HEK293 (cell line): Measurements from ENCODE around the gene ETNK2.

ENCODE experiments used
- CTCF ChIA-PET: fragments of 350-600 bp; formaldehyde crosslinking; extraction: SDS; loops from one replicate; lab custom pipeline; 2021; ENCODE audit warnings: antibody characterized with exemption; lab: Yijun Ruan, JAX
- POLR2A ChIA-PET: fragments of 300-600 bp; formaldehyde crosslinking; extraction: SDS; loops from one replicate; lab custom pipeline; 2020; ENCODE audit warnings: antibody characterized with exemption, inconsistent platforms; lab: Yijun Ruan, JAX
- H3K27ac ChIP-seq: fragments of 200-500 bp; sonication (Bioruptor generic); 2 replicates; pipeline ENCODE4 v1.5.1; 2014; ENCODE audit warnings: low read depth, low read length, control low read depth, inconsistent platforms; ENCODE audit errors: extremely low read depth
- H3K36me3 ChIP-seq, 2 experiments: fragments of 200-500 bp in 1 of 2; sonication (Bioruptor generic) in 1 of 2; 1 replicate in 1 of 2; 2 replicates in 1 of 2; pipeline ENCODE4 v1.5.1; 2014 to 2017; ENCODE audit warnings: inconsistent platforms in 2 of 2, low read length in 2 of 2; ENCODE audit not compliant: control insufficient read depth in 2 of 2, insufficient read depth in 1 of 2
- H3K4me1 ChIP-seq: fragments of 200-500 bp; sonication (Bioruptor generic); 2 replicates; pipeline ENCODE4 v1.5.1; 2014; ENCODE audit warnings: mild to moderate bottlenecking, low read length, inconsistent platforms; ENCODE audit not compliant: control insufficient read depth, insufficient read depth
- H3K4me3 ChIP-seq: 2 replicates; pipeline ENCODE4 v1.5.1; 2011; ENCODE audit warnings: low read depth, mild to moderate bottlenecking, control low read depth, low read length, moderate library complexity
- H3K9me3 ChIP-seq: fragments of 200-500 bp; sonication (Bioruptor generic); 2 replicates; pipeline ENCODE4 v1.5.1; 2014; ENCODE audit warnings: low read depth, low read length, inconsistent platforms; ENCODE audit not compliant: control insufficient read depth, insufficient read depth
- KLF10 ChIP-seq: fragments of 450-650 bp; IDR thresholded peaks from 2 replicates; pipeline ENCODE4 v1.5.1; 2018; ENCODE audit warnings: missing biosample characterization, mild to moderate bottlenecking, missing genetic modification characterization
- KLF16 ChIP-seq: fragments of 450-650 bp; formaldehyde crosslinking; IDR thresholded peaks from 2 replicates; pipeline ENCODE4 v1.5.1; 2017; ENCODE audit warnings: missing biosample characterization, missing genetic modification characterization
- SP7 ChIP-seq: fragments of 450-650 bp; formaldehyde crosslinking; IDR thresholded peaks from 2 replicates; pipeline ENCODE4 v1.5.1; 2016; ENCODE audit warnings: missing biosample characterization, missing genetic modification characterization
- ZBTB7A ChIP-seq: fragments of 450-650 bp; formaldehyde crosslinking; IDR thresholded peaks from 2 replicates; pipeline ENCODE4 v1.5.1; 2016; ENCODE audit warnings: low read depth, missing biosample characterization, missing genetic modification characterization
- ZFP37 ChIP-seq: fragments of 450-650 bp; formaldehyde crosslinking; IDR thresholded peaks from 2 replicates; pipeline ENCODE4 v1.5.1; 2016; ENCODE audit warnings: missing biosample characterization, missing genetic modification characterization
- ZNF211 ChIP-seq: fragments of 450-650 bp; formaldehyde crosslinking; IDR thresholded peaks from 2 replicates; pipeline ENCODE4 v1.5.1; 2016; ENCODE audit warnings: low read depth, missing biosample characterization, missing genetic modification characterization
- ZNF223 ChIP-seq: fragments of 450-650 bp; formaldehyde crosslinking; IDR thresholded peaks from 2 replicates; pipeline ENCODE4 v1.5.1; 2016; ENCODE audit warnings: missing biosample characterization, missing genetic modification characterization
- ZNF23 ChIP-seq: fragments of 450-650 bp; formaldehyde crosslinking; IDR thresholded peaks from 2 replicates; pipeline ENCODE4 v1.5.1; 2016; ENCODE audit warnings: missing biosample characterization, missing genetic modification characterization, borderline replicate concordance
- ZNF341 ChIP-seq: fragments of 450-650 bp; formaldehyde crosslinking; IDR thresholded peaks from 2 replicates; pipeline ENCODE4; 2016; ENCODE audit warnings: low read depth, missing biosample characterization, missing genetic modification characterization
- ZNF473 ChIP-seq: fragments of 450-650 bp; formaldehyde crosslinking; IDR thresholded peaks from 2 replicates; pipeline ENCODE4 v1.5.1; 2017; ENCODE audit warnings: missing biosample characterization, missing genetic modification characterization
- ZNF629 ChIP-seq: fragments of 450-650 bp; formaldehyde crosslinking; IDR thresholded peaks from 2 replicates; pipeline ENCODE4 v1.5.1; 2017; ENCODE audit warnings: missing biosample characterization, missing genetic modification characterization
- TF ChIP-seq, protein P1 (sequence below): fragments of 450-650 bp; formaldehyde crosslinking; IDR thresholded peaks from 2 replicates; pipeline ENCODE4 v1.5.1; 2016; ENCODE audit warnings: missing biosample characterization, missing genetic modification characterization, low read depth
- TF ChIP-seq, protein P2 (sequence below): fragments of 450-650 bp; formaldehyde crosslinking; optimal IDR thresholded peaks from 2 replicates; pipeline ENCODE3; 2016; ENCODE audit warnings: missing biosample characterization, mild to moderate bottlenecking, missing genetic modification characterization
- TF ChIP-seq, protein P3 (sequence below): fragments of 450-650 bp; formaldehyde crosslinking; IDR thresholded peaks from 2 replicates; pipeline ENCODE4 v1.5.1; 2016; ENCODE audit warnings: missing biosample characterization, missing genetic modification characterization
- TF ChIP-seq, protein P4 (sequence below): fragments of 450-650 bp; IDR thresholded peaks from 2 replicates; pipeline ENCODE4 v1.5.1; 2018; ENCODE audit warnings: missing biosample characterization, mild to moderate bottlenecking, missing genetic modification characterization
- TF ChIP-seq, protein P5 (sequence below): fragments of 450-650 bp; formaldehyde crosslinking; IDR thresholded peaks from 2 replicates; pipeline ENCODE4 v1.5.1; 2016; ENCODE audit warnings: missing biosample characterization, missing genetic modification characterization
- TF ChIP-seq, protein P6 (sequence below): sonication (generic); formaldehyde crosslinking; IDR thresholded peaks from 2 replicates; pipeline ENCODE4 v1.8.1; 2022; ENCODE audit warnings: mild to moderate bottlenecking, moderate library complexity, missing genetic modification reagents
- TF ChIP-seq, protein P7 (sequence below): fragments of 450-650 bp; formaldehyde crosslinking; IDR thresholded peaks from 2 replicates; pipeline ENCODE4 v1.5.1; 2016; ENCODE audit warnings: missing biosample characterization, missing genetic modification characterization

The ETNK2 gene

DNA sequence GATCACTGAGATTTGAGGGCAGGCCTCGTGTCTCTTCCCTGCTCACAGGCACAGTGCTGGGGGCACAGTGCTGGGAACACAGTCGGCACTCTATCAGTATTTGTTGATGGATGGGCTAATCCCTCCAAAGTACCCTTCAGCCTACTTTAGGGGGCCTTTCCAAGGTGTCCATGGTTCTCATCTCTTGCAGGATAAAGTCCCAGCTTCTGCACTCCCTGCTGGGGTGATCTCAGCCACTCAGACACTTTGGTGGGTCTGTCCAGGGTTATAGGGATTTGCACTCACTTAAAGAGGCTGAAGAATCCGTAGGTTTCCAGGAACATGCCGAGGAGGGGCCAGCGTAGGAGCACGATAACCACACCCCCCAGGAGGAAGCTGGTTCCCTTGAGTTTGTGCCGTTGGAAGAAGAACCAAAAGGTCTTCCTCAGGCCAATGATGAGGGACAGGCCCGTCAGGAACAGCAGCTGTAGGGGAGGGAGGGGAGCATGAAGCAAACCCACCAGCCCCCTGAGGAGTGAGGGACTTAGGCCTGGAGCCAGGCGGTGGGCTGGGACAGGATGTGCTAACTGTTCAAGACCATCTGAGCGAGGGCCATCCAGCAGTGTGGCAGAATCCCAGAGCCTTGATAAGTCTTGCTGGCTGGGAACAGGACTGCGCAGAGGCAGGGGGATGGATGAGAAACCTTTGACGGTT is 49.6 kb upstream of the ETNK2 start:
- ChIA-PET CTCF (no interaction called here), POLR2A (interaction anchor here (0.6 kb wide), 1 partner anchor 16 kb away, joined by 4 read pairs; no protein-coding TSS in a partner anchor)
- Histone ChIP-seq H3K4me1 (no peaks in the 10 kb centered on the region), H3K36me3 (no peaks in the 10 kb centered on the region), H3K4me3 (no peak overlapping the region), H3K9me3 (no peaks in the 10 kb centered on the region)
- no peak for TF ChIP-seq ZFP37
- TF ChIP-seq ZNF211 (tag by site-specific recombination): no peak
- TF ChIP-seq, protein P1, sequence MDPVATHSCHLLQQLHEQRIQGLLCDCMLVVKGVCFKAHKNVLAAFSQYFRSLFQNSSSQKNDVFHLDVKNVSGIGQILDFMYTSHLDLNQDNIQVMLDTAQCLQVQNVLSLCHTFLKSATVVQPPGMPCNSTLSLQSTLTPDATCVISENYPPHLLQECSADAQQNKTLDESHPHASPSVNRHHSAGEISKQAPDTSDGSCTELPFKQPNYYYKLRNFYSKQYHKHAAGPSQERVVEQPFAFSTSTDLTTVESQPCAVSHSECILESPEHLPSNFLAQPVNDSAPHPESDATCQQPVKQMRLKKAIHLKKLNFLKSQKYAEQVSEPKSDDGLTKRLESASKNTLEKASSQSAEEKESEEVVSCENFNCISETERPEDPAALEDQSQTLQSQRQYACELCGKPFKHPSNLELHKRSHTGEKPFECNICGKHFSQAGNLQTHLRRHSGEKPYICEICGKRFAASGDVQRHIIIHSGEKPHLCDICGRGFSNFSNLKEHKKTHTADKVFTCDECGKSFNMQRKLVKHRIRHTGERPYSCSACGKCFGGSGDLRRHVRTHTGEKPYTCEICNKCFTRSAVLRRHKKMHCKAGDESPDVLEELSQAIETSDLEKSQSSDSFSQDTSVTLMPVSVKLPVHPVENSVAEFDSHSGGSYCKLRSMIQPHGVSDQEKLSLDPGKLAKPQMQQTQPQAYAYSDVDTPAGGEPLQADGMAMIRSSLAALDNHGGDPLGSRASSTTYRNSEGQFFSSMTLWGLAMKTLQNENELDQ (tag by site-specific recombination): no peak
- TF ChIP-seq, protein P2, sequence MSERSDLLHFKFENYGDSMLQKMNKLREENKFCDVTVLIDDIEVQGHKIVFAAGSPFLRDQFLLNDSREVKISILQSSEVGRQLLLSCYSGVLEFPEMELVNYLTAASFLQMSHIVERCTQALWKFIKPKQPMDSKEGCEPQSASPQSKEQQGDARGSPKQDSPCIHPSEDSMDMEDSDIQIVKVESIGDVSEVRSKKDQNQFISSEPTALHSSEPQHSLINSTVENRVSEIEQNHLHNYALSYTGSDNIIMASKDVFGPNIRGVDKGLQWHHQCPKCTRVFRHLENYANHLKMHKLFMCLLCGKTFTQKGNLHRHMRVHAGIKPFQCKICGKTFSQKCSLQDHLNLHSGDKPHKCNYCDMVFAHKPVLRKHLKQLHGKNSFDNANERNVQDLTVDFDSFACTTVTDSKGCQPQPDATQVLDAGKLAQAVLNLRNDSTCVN (tag by site-specific recombination): no peak
- TF ChIP-seq, protein P3, sequence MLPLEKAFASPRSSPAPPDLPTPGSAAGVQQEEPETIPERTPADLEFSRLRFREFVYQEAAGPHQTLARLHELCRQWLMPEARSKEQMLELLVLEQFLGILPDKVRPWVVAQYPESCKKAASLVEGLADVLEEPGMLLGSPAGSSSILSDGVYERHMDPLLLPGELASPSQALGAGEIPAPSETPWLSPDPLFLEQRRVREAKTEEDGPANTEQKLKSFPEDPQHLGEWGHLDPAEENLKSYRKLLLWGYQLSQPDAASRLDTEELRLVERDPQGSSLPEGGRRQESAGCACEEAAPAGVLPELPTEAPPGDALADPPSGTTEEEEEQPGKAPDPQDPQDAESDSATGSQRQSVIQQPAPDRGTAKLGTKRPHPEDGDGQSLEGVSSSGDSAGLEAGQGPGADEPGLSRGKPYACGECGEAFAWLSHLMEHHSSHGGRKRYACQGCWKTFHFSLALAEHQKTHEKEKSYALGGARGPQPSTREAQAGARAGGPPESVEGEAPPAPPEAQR (tag by site-specific recombination): no peak
- TF ChIP-seq, protein P4, sequence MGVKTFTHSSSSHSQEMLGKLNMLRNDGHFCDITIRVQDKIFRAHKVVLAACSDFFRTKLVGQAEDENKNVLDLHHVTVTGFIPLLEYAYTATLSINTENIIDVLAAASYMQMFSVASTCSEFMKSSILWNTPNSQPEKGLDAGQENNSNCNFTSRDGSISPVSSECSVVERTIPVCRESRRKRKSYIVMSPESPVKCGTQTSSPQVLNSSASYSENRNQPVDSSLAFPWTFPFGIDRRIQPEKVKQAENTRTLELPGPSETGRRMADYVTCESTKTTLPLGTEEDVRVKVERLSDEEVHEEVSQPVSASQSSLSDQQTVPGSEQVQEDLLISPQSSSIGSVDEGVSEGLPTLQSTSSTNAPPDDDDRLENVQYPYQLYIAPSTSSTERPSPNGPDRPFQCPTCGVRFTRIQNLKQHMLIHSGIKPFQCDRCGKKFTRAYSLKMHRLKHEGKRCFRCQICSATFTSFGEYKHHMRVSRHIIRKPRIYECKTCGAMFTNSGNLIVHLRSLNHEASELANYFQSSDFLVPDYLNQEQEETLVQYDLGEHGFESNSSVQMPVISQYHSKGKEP (tag by site-specific recombination): no peak
- TF ChIP-seq SP7: no peak
- TF ChIP-seq, protein P5, sequence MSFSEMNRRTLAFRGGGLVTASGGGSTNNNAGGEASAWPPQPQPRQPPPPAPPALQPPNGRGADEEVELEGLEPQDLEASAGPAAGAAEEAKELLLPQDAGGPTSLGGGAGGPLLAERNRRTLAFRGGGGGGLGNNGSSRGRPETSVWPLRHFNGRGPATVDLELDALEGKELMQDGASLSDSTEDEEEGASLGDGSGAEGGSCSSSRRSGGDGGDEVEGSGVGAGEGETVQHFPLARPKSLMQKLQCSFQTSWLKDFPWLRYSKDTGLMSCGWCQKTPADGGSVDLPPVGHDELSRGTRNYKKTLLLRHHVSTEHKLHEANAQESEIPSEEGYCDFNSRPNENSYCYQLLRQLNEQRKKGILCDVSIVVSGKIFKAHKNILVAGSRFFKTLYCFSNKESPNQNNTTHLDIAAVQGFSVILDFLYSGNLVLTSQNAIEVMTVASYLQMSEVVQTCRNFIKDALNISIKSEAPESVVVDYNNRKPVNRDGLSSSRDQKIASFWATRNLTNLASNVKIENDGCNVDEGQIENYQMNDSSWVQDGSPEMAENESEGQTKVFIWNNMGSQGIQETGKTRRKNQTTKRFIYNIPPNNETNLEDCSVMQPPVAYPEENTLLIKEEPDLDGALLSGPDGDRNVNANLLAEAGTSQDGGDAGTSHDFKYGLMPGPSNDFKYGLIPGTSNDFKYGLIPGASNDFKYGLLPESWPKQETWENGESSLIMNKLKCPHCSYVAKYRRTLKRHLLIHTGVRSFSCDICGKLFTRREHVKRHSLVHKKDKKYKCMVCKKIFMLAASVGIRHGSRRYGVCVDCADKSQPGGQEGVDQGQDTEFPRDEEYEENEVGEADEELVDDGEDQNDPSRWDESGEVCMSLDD (tag by site-specific recombination): no peak
- TF ChIP-seq, all 188 proteins: peak for 0
- no peak overlapping the region for H3K27ac ChIP-seq

DNA sequence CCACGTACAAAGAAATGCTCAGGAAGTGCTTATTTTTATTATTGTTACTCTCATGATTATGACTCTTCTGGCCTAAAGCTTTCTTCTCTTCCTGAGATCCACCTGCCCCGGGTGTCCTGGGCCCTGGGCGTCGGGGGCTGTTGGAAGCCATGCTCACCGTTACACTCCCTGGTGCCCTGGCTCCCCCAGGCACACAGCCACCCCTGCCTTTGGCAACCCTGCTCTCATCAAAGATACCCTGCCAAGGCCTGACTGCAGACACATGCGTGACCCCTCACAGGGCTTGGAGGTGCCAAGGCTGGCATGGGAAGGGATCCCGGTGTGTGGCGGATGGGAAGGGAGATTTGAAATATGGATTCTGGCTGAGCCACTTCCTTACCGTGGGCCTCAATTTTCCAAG is 47.7 kb upstream of the ETNK2 start:
- Histone ChIP-seq H3K9me3 (no peaks in the 10 kb centered on the region), H3K27ac (no peak overlapping the region), H3K4me3 (no peak overlapping the region), H3K36me3 (no peaks in the 10 kb centered on the region), H3K4me1 (no peaks in the 10 kb centered on the region)
- ChIA-PET POLR2A (no interaction called here), CTCF (interaction anchor here (1.1 to 3.2 kb wide), 5 partner anchors 9 to 59 kb away, joined by 3 to 18 read pairs (median 6); no protein-coding TSS in a partner anchor)
- TF ChIP-seq ZBTB7A (tag by site-specific recombination) (no peak), ZNF223 (tag by site-specific recombination) (no peak), ZNF473 (tag by site-specific recombination) (no peak), ZNF629 (tag by site-specific recombination) (no peak), ZNF23 (tag by site-specific recombination) (no peak), KLF16 (tag by site-specific recombination) (no peak), KLF10 (tag by site-specific recombination) (no peak), ZNF341 (tag by site-specific recombination) (no peak)
- TF ChIP-seq, protein P6, sequence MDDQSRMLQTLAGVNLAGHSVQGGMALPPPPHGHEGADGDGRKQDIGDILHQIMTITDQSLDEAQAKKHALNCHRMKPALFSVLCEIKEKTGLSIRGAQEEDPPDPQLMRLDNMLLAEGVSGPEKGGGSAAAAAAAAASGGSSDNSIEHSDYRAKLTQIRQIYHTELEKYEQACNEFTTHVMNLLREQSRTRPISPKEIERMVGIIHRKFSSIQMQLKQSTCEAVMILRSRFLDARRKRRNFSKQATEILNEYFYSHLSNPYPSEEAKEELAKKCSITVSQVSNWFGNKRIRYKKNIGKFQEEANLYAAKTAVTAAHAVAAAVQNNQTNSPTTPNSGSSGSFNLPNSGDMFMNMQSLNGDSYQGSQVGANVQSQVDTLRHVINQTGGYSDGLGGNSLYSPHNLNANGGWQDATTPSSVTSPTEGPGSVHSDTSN (CRISPR knock-in tag): no peak
- TF ChIP-seq, protein P7, sequence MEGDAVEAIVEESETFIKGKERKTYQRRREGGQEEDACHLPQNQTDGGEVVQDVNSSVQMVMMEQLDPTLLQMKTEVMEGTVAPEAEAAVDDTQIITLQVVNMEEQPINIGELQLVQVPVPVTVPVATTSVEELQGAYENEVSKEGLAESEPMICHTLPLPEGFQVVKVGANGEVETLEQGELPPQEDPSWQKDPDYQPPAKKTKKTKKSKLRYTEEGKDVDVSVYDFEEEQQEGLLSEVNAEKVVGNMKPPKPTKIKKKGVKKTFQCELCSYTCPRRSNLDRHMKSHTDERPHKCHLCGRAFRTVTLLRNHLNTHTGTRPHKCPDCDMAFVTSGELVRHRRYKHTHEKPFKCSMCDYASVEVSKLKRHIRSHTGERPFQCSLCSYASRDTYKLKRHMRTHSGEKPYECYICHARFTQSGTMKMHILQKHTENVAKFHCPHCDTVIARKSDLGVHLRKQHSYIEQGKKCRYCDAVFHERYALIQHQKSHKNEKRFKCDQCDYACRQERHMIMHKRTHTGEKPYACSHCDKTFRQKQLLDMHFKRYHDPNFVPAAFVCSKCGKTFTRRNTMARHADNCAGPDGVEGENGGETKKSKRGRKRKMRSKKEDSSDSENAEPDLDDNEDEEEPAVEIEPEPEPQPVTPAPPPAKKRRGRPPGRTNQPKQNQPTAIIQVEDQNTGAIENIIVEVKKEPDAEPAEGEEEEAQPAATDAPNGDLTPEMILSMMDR (tag by site-specific recombination): no peak
